ENCODE data around the gene NFKBIA. TPM values are rescaled to one million over a fixed set of nuclear protein-coding genes. Genes with fewer than 3 reads are reported as not detected.
"Not testable (repeated sequence)": the region's sequence is repeated elsewhere in the genome, so short reads cannot be mapped to it uniquely, and the experiment has no call there.

NFKBIA gene
- total RNA-seq, 1 experiment from 2014 or later = 99.4 TPM

- Histone ChIP-seq H3K4me3 (ENCODE audit: low read depth in 2 of 2, low read length in 2 of 2) (no peak overlapping the region), H3K4me1 (ENCODE audit: control insufficient read depth, insufficient read depth, low read length) (peaks cover 30% of the 10 kb centered on the region), H3K27me3 (ENCODE audit: control insufficient read depth, insufficient read depth, low read length) (no peaks in the 10 kb centered on the region), H3K27ac (ENCODE audit: low read length) (no peak overlapping the region), H3K9me3 (ENCODE audit: control insufficient read depth, insufficient read depth, low read depth, low read length) (no peaks in the 10 kb centered on the region), H3K36me3 (ENCODE audit: control insufficient read depth, insufficient read depth, low read length) (no peaks in the 10 kb centered on the region)
- ChIA-PET CTCF (no interaction called here), POLR2A (no interaction called here)
- intact Hi-C loops (cut with micrococcal nuclease; ENCODE audit: unreplicated experiment) (no loop called here), in situ Hi-C loops (cut with HindIII; ENCODE audit: low pct_unique_long_range_greater_than_20kb, low sequenced_read_pairs) (no loop called here)
- BruUV-seq (replicated peaks) = no TSS peak
- no peak for TF ChIP-seq CTCF (IDR thresholded peaks at IDR 0.05)
- DNase-seq (ENCODE audit: low read depth, low spot score) = no peak
- no peak for ATAC-seq
These were observed 43.4 kb downstream of the NFKBIA start for GRCh38 chr14:35361141-35361480.

- H3K4me1 ChIP-seq (ENCODE audit: control insufficient read depth, insufficient read depth, low read length) = peaks cover 19% of the 10 kb centered on the region
- H3K27ac ChIP-seq (ENCODE audit: low read length); intact Hi-C loops (cut with micrococcal nuclease; ENCODE audit: unreplicated experiment); H3K9me3 ChIP-seq (ENCODE audit: control insufficient read depth, insufficient read depth, low read depth, low read length); POLR2A ChIA-PET; H3K4me3 ChIP-seq (ENCODE audit: low read depth in 2 of 2, low read length in 2 of 2); H3K36me3 ChIP-seq (ENCODE audit: control insufficient read depth, insufficient read depth, low read length); in situ Hi-C loops (cut with HindIII; ENCODE audit: low pct_unique_long_range_greater_than_20kb, low sequenced_read_pairs); BruUV-seq (replicated peaks); H3K27me3 ChIP-seq (ENCODE audit: control insufficient read depth, insufficient read depth, low read length); DNase-seq (ENCODE audit: low read depth, low spot score); ATAC-seq: not testable (repeated sequence)
- CTCF ChIA-PET = interaction anchor here (0.7 kb wide), 1 partner anchor 30 kb away, joined by 7 read pairs; no protein-coding TSS in a partner anchor
These were observed 44.9 kb downstream of the NFKBIA start for GRCh38 chr14:35359655-35360054.

GRCh38 chr14:35355981-35356841 lies 48.3 kb downstream of the NFKBIA start:
- intact Hi-C loops (cut with micrococcal nuclease; ENCODE audit: unreplicated experiment) = no loop called here
- H3K27me3 ChIP-seq (ENCODE audit: control insufficient read depth, insufficient read depth, low read length) = no peaks in the 10 kb centered on the region
- TF ChIP-seq CTCF (IDR thresholded peaks at IDR 0.05) = no peak
- ChIA-PET CTCF (interaction anchor here (0.6 kb wide), 2 partner anchors 41 to 53 kb away, joined by 4 read pairs; no protein-coding TSS in a partner anchor), POLR2A (interaction anchor here (0.5 kb wide), 1 partner anchor 46 kb away, joined by 13 read pairs; no protein-coding TSS in a partner anchor)
- no peak overlapping the region for H3K4me3 ChIP-seq (ENCODE audit: low read depth in 2 of 2, low read length in 2 of 2)
- no peak for DNase-seq (ENCODE audit: low read depth, low spot score)
- peak; percentile 27 for ATAC-seq
- peaks cover 23% of the 10 kb centered on the region for H3K4me1 ChIP-seq (ENCODE audit: control insufficient read depth, insufficient read depth, low read length)
- BruUV-seq (replicated peaks) = no TSS peak
- H3K27ac ChIP-seq (ENCODE audit: low read length) = peak overlapping the region; percentile 45; the same call in 1 of the 2 replicates
- no peaks in the 10 kb centered on the region for H3K36me3 ChIP-seq (ENCODE audit: control insufficient read depth, insufficient read depth, low read length)
- in situ Hi-C loops (cut with HindIII; ENCODE audit: low pct_unique_long_range_greater_than_20kb, low sequenced_read_pairs) = no loop called here
- no peaks in the 10 kb centered on the region for H3K9me3 ChIP-seq (ENCODE audit: control insufficient read depth, insufficient read depth, low read depth, low read length)

- DNase-seq (ENCODE audit: low read depth, low spot score); BruUV-seq (replicated peaks); H3K4me3 ChIP-seq (ENCODE audit: low read depth in 2 of 2, low read length in 2 of 2); CTCF ChIA-PET; ATAC-seq; H3K27ac ChIP-seq (ENCODE audit: low read length); H3K36me3 ChIP-seq (ENCODE audit: control insufficient read depth, insufficient read depth, low read length); in situ Hi-C loops (cut with HindIII; ENCODE audit: low pct_unique_long_range_greater_than_20kb, low sequenced_read_pairs); H3K27me3 ChIP-seq (ENCODE audit: control insufficient read depth, insufficient read depth, low read length); H3K9me3 ChIP-seq (ENCODE audit: control insufficient read depth, insufficient read depth, low read depth, low read length); intact Hi-C loops (cut with micrococcal nuclease; ENCODE audit: unreplicated experiment): not testable (repeated sequence)
- POLR2A ChIA-PET = interaction anchor here (0.7 kb wide), 1 partner anchor 11 kb away, joined by 8 read pairs; no protein-coding TSS in a partner anchor
- H3K4me1 ChIP-seq (ENCODE audit: control insufficient read depth, insufficient read depth, low read length) = peaks cover 23% of the 10 kb centered on the region
These were observed 49.3 kb downstream of the NFKBIA start for GRCh38 chr14:35355235-35355634.

Measured in Panc1 (cell line).